Measurements from ENCODE around the gene ZCCHC14.

GRCh38 chr16:87384162-87384874 is 108.5 kb downstream of the ZCCHC14 start:
- TF ChIP-seq CTCF (IDR thresholded peaks at IDR 0.05) (no peak), POLR2A (IDR thresholded peaks at IDR 0.05) (no peak)
